Neural cell (in vitro differentiated cells): Measurements from ENCODE around the gene ANG.

Source experiments
- EP300 ChIP-seq: fragments of 450-650 bp; conservative IDR thresholded peaks from 2 replicates; pipeline ENCODE4 v1.6.1; 2014; ENCODE audit warnings: antibody characterized with exemption, mild to moderate bottlenecking, moderate library complexity; ENCODE audit not compliant: poor library complexity, severe bottlenecking
- MXI1 ChIP-seq: fragments of 450-650 bp; conservative IDR thresholded peaks from 2 replicates; pipeline ENCODE4 v1.6.1; 2014; ENCODE audit warnings: antibody characterized with exemption, mild to moderate bottlenecking; ENCODE audit not compliant: poor library complexity, severe bottlenecking
- POLR2AphosphoS5 ChIP-seq: IDR thresholded peaks from 2 replicates; pipeline ENCODE4 v1.6.1; 2012
- RAD21 ChIP-seq: fragments of 450-650 bp; conservative IDR thresholded peaks from 2 replicates; pipeline ENCODE4 v1.6.1; 2014; ENCODE audit warnings: antibody characterized with exemption, mild to moderate bottlenecking, moderate library complexity
- SMC3 ChIP-seq: fragments of 450-650 bp; conservative IDR thresholded peaks from 2 replicates; pipeline ENCODE4 v1.6.1; 2014; ENCODE audit warnings: antibody characterized with exemption, mild to moderate bottlenecking, moderate library complexity; ENCODE audit not compliant: poor library complexity
- TAF1 ChIP-seq: IDR thresholded peaks from 2 replicates; pipeline ENCODE4 v1.6.1; 2012; ENCODE audit warnings: low read depth
- TF ChIP-seq, protein P1 (sequence below): fragments of 450-650 bp; IDR thresholded peaks from 2 replicates; pipeline ENCODE4 v1.5.1; 2014; ENCODE audit warnings: antibody characterized with exemption, mild to moderate bottlenecking, moderate library complexity; ENCODE audit not compliant: poor library complexity, severe bottlenecking

DNA sequence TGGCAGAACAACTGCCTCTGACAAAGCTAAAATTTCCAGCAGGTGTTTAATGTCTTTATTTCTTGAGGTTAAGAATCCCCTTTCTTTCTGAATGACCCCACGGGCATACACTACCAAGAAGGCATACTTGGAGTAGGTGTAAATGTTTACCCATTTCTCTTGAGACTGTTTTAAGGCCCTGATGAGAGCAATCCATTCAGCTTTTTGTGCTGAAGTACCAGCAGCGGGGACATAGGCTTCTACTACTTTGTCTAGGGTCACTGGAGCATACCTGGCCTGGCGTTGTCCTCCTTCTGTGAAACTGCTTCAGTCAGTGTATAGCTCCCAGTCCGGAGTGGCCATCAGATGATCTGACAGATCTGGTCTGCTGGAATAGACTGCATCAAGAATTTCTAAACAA, 22.7 kb downstream of the ANG start:
- TF ChIP-seq, protein P1, sequence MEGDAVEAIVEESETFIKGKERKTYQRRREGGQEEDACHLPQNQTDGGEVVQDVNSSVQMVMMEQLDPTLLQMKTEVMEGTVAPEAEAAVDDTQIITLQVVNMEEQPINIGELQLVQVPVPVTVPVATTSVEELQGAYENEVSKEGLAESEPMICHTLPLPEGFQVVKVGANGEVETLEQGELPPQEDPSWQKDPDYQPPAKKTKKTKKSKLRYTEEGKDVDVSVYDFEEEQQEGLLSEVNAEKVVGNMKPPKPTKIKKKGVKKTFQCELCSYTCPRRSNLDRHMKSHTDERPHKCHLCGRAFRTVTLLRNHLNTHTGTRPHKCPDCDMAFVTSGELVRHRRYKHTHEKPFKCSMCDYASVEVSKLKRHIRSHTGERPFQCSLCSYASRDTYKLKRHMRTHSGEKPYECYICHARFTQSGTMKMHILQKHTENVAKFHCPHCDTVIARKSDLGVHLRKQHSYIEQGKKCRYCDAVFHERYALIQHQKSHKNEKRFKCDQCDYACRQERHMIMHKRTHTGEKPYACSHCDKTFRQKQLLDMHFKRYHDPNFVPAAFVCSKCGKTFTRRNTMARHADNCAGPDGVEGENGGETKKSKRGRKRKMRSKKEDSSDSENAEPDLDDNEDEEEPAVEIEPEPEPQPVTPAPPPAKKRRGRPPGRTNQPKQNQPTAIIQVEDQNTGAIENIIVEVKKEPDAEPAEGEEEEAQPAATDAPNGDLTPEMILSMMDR = no peak
- no peak for TF ChIP-seq TAF1
- no peak for TF ChIP-seq SMC3
- no peak for TF ChIP-seq POLR2AphosphoS5
- TF ChIP-seq EP300 = no peak
- TF ChIP-seq RAD21 = no peak
- TF ChIP-seq MXI1 = no peak
